PC-3 (cell line): Measurements from ENCODE around the gene FBXO44. TPM values are rescaled to one million over a fixed set of nuclear protein-coding genes. Genes with fewer than 3 reads are reported as not detected.
A peak's percentile ranks its signal among the peaks of the same experiment; 100 is the strongest.
"Not testable (repeated sequence)": the region's sequence is repeated elsewhere in the genome, so short reads cannot be mapped to it uniquely, and the experiment has no call there.

Source experiments
- ATAC-seq: fragments of 200-7000 bp; cut with Tn5 transposase; 2 replicates; pipeline ENCODE4 v1.9.1; 2020; ENCODE audit warnings: mild to moderate bottlenecking, moderate library complexity
- BruUV-seq: library from RNA; stranded (reverse); fragments of 400-500 nt; replicated peaks from 2 replicates; lab custom pipeline; 2021; lab: Mats Ljungman, UMichigan
- CTCF ChIA-PET: fragments of 300-600 bp; sonication (Branson Sonifier 250); formaldehyde crosslinking; loops from one replicate; lab custom pipeline; 2022; ENCODE audit warnings: antibody characterized with exemption; lab: Charles Lee
- POLR2A ChIA-PET: fragments of 300-600 bp; sonication (Branson Sonifier 250); formaldehyde crosslinking; loops from one replicate; lab custom pipeline; 2022; ENCODE audit warnings: antibody characterized with exemption; ENCODE audit not compliant: unreplicated experiment; lab: Charles Lee
- DNase-seq: peaks from one replicate; pipeline ENCODE4 v3.0.0-alpha.2; 2015
- H2AFZ ChIP-seq: fragments of 300-600 bp; sonication (generic); 2 replicates; pipeline ENCODE4 v1.6.0; 2016; ENCODE audit warnings: antibody characterized with exemption, low read length
- H3F3A ChIP-seq: fragments of 300-600 bp; sonication (generic); one replicate; pipeline ENCODE4 v1.6.0; 2017; ENCODE audit warnings: antibody characterized with exemption, low read length, control low read depth, mild to moderate bottlenecking; ENCODE audit not compliant: unreplicated experiment
- H3K27ac ChIP-seq: fragments of 300-600 bp; sonication (generic); 2 replicates; pipeline ENCODE4 v1.5.1; 2016; ENCODE audit warnings: mild to moderate bottlenecking, low read length
- H3K27me3 ChIP-seq: fragments of 300-600 bp; sonication (generic); 2 replicates; pipeline ENCODE4 v1.6.1; 2016; ENCODE audit warnings: low read length, mixed read lengths
- H3K36me3 ChIP-seq: fragments of 300-600 bp; sonication (generic); 2 replicates; pipeline ENCODE4 v1.6.1; 2016; ENCODE audit warnings: low read depth, mixed run types, low read length, mixed read lengths
- H3K4me1 ChIP-seq: fragments of 300-600 bp; sonication (generic); 2 replicates; pipeline ENCODE4 v1.5.1; 2016; ENCODE audit warnings: low read length; ENCODE audit not compliant: insufficient read depth
- H3K4me2 ChIP-seq: fragments of 300-600 bp; sonication (generic); 2 replicates; pipeline ENCODE4 v1.6.0; 2016; ENCODE audit warnings: low read length
- H3K4me3 ChIP-seq: fragments of 300-600 bp; sonication (generic); 2 replicates; pipeline ENCODE4 v1.5.1; 2016; ENCODE audit warnings: mild to moderate bottlenecking, low read length, mixed read lengths
- H3K79me2 ChIP-seq: fragments of 300-600 bp; sonication (generic); 2 replicates; pipeline ENCODE4 v1.6.1; 2017; ENCODE audit warnings: low read length, mixed read lengths
- H3K9ac ChIP-seq: fragments of 300-600 bp; sonication (generic); 2 replicates; pipeline ENCODE4 v1.6.0; 2016; ENCODE audit warnings: mild to moderate bottlenecking, low read length
- H3K9me2 ChIP-seq: fragments of 300-600 bp; sonication (generic); replicated peaks from 2 replicates; pipeline ENCODE4 v1.6.1; 2016; ENCODE audit warnings: mixed run types, low read length, mixed read lengths
- H3K9me3 ChIP-seq: fragments of 300-600 bp; sonication (generic); 2 replicates; pipeline ENCODE4 v1.6.1; 2016; ENCODE audit warnings: low read length, mixed read lengths
- H4K20me1 ChIP-seq: fragments of 300-600 bp; sonication (generic); 2 replicates; pipeline ENCODE4 v1.6.1; 2016; ENCODE audit warnings: low read length, mixed read lengths
- CTCF ChIP-seq: fragments of 300-600 bp; sonication (generic); conservative IDR thresholded peaks from 2 replicates; pipeline ENCODE4 v1.5.1; 2017; ENCODE audit warnings: antibody characterized with exemption, low read depth, mild to moderate bottlenecking, low read length
- EZH2 ChIP-seq: fragments of 300-600 bp; sonication (generic); IDR thresholded peaks from one replicate; pipeline ENCODE4 v1.6.1; 2017; ENCODE audit warnings: antibody characterized with exemption, mild to moderate bottlenecking, low read length; ENCODE audit not compliant: unreplicated experiment
- EZH2phosphoT487 ChIP-seq: fragments of 300-600 bp; sonication (generic); IDR thresholded peaks from 2 replicates; pipeline ENCODE4 v1.6.1; 2018; ENCODE audit warnings: mild to moderate bottlenecking, antibody characterized with exemption, low read length, borderline replicate concordance
- intact Hi-C: fragments of 100-400 bp; cut with micrococcal nuclease; formaldehyde crosslinking; loops from 2 replicates; pipeline ENCODE4 v1.9.0; 2023
- total RNA-seq: library from RNA; depleted of rRNA; stranded (reverse); fragments of >200 nt; gene quantifications from 2 replicates; pipeline ENCODE4 v1.2.3, GENCODE V29; 2014

FBXO44 gene
- total RNA-seq, 1 experiment from 2014 or later = 23.5 TPM

GRCh38 chr1:11642418-11643017 is 12.2 kb upstream of the FBXO44 start:
- H3K4me3 ChIP-seq, H3F3A ChIP-seq, H3K27ac ChIP-seq, POLR2A ChIA-PET, H3K9me2 ChIP-seq, H3K9ac ChIP-seq, H3K79me2 ChIP-seq, H2AFZ ChIP-seq, H4K20me1 ChIP-seq, H3K9me3 ChIP-seq, H3K4me1 ChIP-seq, H3K36me3 ChIP-seq, BruUV-seq, H3K4me2 ChIP-seq: not testable (repeated sequence)
- DNase-seq (peak; percentile 82), ATAC-seq (peak; percentile 81)
- intact Hi-C loops = loop anchor here (1.0 to 10.0 kb wide), 3 partner anchors 164 to 401 kb away; partner anchors contain the start of gene DISP3
- CTCF ChIA-PET = interaction anchor here (0.5 to 2.3 kb wide), 2 partner anchors 19 to 605 kb away, joined by 3 to 15 read pairs; no protein-coding TSS in a partner anchor
- H3K27me3 ChIP-seq = peaks cover 18% of the 10 kb centered on the region; the same call in 1 of the 2 replicates
- TF ChIP-seq CTCF = peak; percentile 91

- Histone ChIP-seq H2AFZ (no peak overlapping the region), H3K9me3 (no peaks in the 10 kb centered on the region), H3K36me3 (no peaks in the 10 kb centered on the region), H3K4me1 (no peaks in the 10 kb centered on the region), H3K9me2 (no peaks in the 10 kb centered on the region), H3F3A (no peaks in the 10 kb centered on the region), H4K20me1 (no peaks in the 10 kb centered on the region), H3K4me2 (no peak overlapping the region), H3K4me3 (no peak overlapping the region), H3K9ac (no peak overlapping the region), H3K27ac (no peak overlapping the region), H3K27me3 (peaks cover 6% of the 10 kb centered on the region; the same call in 1 of the 2 replicates), H3K79me2 (no peaks in the 10 kb centered on the region)
- ChIA-PET CTCF (interaction anchor here (0.6 to 2.3 kb wide), 3 partner anchors 76 to 606 kb away, joined by 3 to 15 read pairs (median 5); no protein-coding TSS in a partner anchor), POLR2A (no interaction called here)
- no TSS peak for BruUV-seq
- TF ChIP-seq EZH2phosphoT487 = no peak
- TF ChIP-seq CTCF = no peak
- TF ChIP-seq EZH2 = no peak
- ATAC-seq (no peak), DNase-seq (no peak)
- intact Hi-C loops = loop anchor here (2.0 to 10.0 kb wide), 2 partner anchors 165 to 359 kb away; partner anchors contain the start of gene DISP3
Measured at GRCh38 chr1:11643782-11644181, 10.9 kb upstream of the FBXO44 start.

GRCh38 chr1:11645270-11645669 is 9.4 kb upstream of the FBXO44 start:
- H2AFZ ChIP-seq = no peak overlapping the region
- DNase-seq = no peak
- POLR2A ChIA-PET = no interaction called here

More at GRCh38 chr1:11645270-11645669, 9.4 kb upstream of the FBXO44 start:
- no TSS peak for BruUV-seq
- Histone ChIP-seq H3K9ac (no peak overlapping the region), H3K27me3 (no peaks in the 10 kb centered on the region), H3K4me1 (peaks cover 6% of the 10 kb centered on the region; the same call in 1 of the 2 replicates), H3K79me2 (no peaks in the 10 kb centered on the region), H3K4me3 (no peak overlapping the region), H3K4me2 (no peak overlapping the region), H3K27ac (no peak overlapping the region), H4K20me1 (no peaks in the 10 kb centered on the region), H3F3A (no peaks in the 10 kb centered on the region), H3K9me2 (no peaks in the 10 kb centered on the region), H3K9me3 (no peaks in the 10 kb centered on the region), H3K36me3 (no peaks in the 10 kb centered on the region)
- intact Hi-C loops = loop anchor here (1.0 to 10.0 kb wide), 2 partner anchors 360 to 608 kb away; no protein-coding TSS in a partner anchor
- CTCF ChIA-PET = interaction anchor here (1.0 to 1.2 kb wide), 3 partner anchors 19 to 608 kb away, joined by 5 to 9 read pairs (median 5); partner anchors contain the start of gene FBXO6
- TF ChIP-seq CTCF = no peak
- no peak for TF ChIP-seq EZH2phosphoT487
- TF ChIP-seq EZH2 = no peak
- ATAC-seq = no peak
